Heart left ventricle (tissue), 16 donors: ENCODE measurements around the gene TSC22D1. TPM values are rescaled to one million over a fixed set of nuclear protein-coding genes. Genes with fewer than 3 reads are reported as not detected.
A peak's percentile ranks its signal among the peaks of the same experiment; 100 is the strongest.

ENCODE experiments used
- ATAC-seq, 4 donors: fragments of 200-7000 bp; cut with Tn5 transposase; one replicate each; pipeline ENCODE4 v1.9.1; 2020 to 2022; ENCODE audit warnings: moderate library complexity in 4 of 4, mild to moderate bottlenecking in 3 of 4, moderate number of reproducible peaks in 1 of 4
- DNase-seq, 5 donors: peaks; one replicate each; pipeline ENCODE4 v3.0.0-alpha.2; 2020
- H3K27ac ChIP-seq, 12 donors: fragments of 200-600 bp; sonication (generic) in 4 of 12; one replicate each; pipeline versions ENCODE4 v1.5.0 to v1.8.0; 2016 to 2022; ENCODE audit warnings: mild to moderate bottlenecking in 2 of 12
- H3K27me3 ChIP-seq, 9 donors: fragments of 200-600 bp; sonication (generic) in 2 of 9; one replicate each; pipeline versions ENCODE4 v1.5.1 to v1.8.0; 2016 to 2022; ENCODE audit warnings: mild to moderate bottlenecking in 3 of 9
- H3K36me3 ChIP-seq, 9 donors: fragments of 200-600 bp; sonication (generic) in 2 of 9; one replicate each; pipeline versions ENCODE4 v1.5.0 to v1.8.0; 2018 to 2022; ENCODE audit warnings: mild to moderate bottlenecking in 2 of 9
- H3K4me1 ChIP-seq, 12 donors: fragments of 200-600 bp; sonication (generic) in 4 of 12; one replicate each; pipeline versions ENCODE4 v1.5.0 to v1.8.0; 2016 to 2022; ENCODE audit warnings: mild to moderate bottlenecking in 3 of 12
- H3K4me3 ChIP-seq, 12 donors: fragments of 200-600 bp; sonication (generic) in 4 of 12; one replicate each; pipeline versions ENCODE4 v1.5.0 to v1.8.0; 2017 to 2022; ENCODE audit warnings: mild to moderate bottlenecking in 9 of 12, moderate library complexity in 4 of 12
- H3K9me3 ChIP-seq, 12 donors: fragments of 200-600 bp; sonication (generic) in 4 of 12; one replicate each; pipeline versions ENCODE4 v1.5.0 to v1.8.0; 2016 to 2022; ENCODE audit warnings: mild to moderate bottlenecking in 1 of 12
- POLR2A ChIP-seq, 2 donors: fragments of 450-650 bp; IDR thresholded peaks; one replicate each; pipeline ENCODE4 v1.6.1; 2017; ENCODE audit warnings: antibody characterized with exemption in 2 of 2, mild to moderate bottlenecking in 2 of 2, moderate library complexity in 2 of 2
- WGBS, 4 donors: extraction: QIAGEN DNeasy Blood & Tissue Kit in 2 of 4; methylation state at CpG; one replicate each; pipeline versions ENCODE4 v1.1.5 to v1.1.7; 2013 to 2018; 5-methylcytosine and 5-hydroxymethylcytosine counted together
- intact Hi-C, 10 donors: fragments of 100-400 bp; cut with DNase I; formaldehyde crosslinking; loops; one replicate each; pipeline versions ENCODE4 v1.11.1 to v1.14.2; 2022
- polyA plus RNA-seq, 2 donors: library from polyadenylated mRNA; stranded (reverse); fragments of 200-250 nt; gene quantifications; one replicate each; pipeline ENCODE4 v1.2.3, GENCODE V29; 2013
- total RNA-seq, 9 donors: library from RNA; depleted of rRNA in 2 of 9; stranded (reverse); fragments of >200 nt in 2 of 9; fragmentation: NEBNext Ultra II Directional in 3 of 9; extraction: Animal tissue kit (Norgen Biotek cat#: 25700) in 3 of 9; gene quantifications; one replicate each; pipeline versions ENCODE4 v1.1.0 to v1.2.4, GENCODE V29; 2016 to 2023
- TF ChIP-seq, protein P1 (sequence below), 12 donors: fragments of 200-600 bp; sonication (generic) in 4 of 12; IDR thresholded peaks; one replicate each; pipeline versions ENCODE4 v1.5.0 to v1.8.0; 2018 to 2022; ENCODE audit warnings: antibody characterized with exemption in 12 of 12, mild to moderate bottlenecking in 5 of 12
- donor health status: ischemic (EF 13 %, LVEDD 7.1; RV severe dilation, severe dysfunction).
- donor health status: healthy with polysubstance abuse.
- donor health status: DM: no; HTN: yes; CAD: no.
- donor health status: DM: no; HTN: no; CAD: no.
- donor health status: ischemic (EF 25% LVEDD 6.9; RV normal size, moderate dysfunction).
- donor health status: ischemic (EF 25% LVEDD 5.7; RV mildly dilated, moderate dysfunction).
- donor health status: healthy.
- donor health status: DM: yes; HTN: yes; CAD: no.
- donor health status: ischemic (EF 35%, LVEDD 5.7; RV mildly dilated, moderate dysfunction).
- donor health status: nonischemic (EF 11% LVEDD 7.7; RV severe dilation, severe dysfunction).
- donor health status: DM: yes; HTN: yes; CAD: no.
- donor health status: PGD.
- donor health status: ischemic (EF 29% LVEDD 5.4; RV normal size, mild dysfunction).
- donor health status: nonischemic (EF 23%, LVEDD 6.1; RV moderate dilation, normal function).

The TSC22D1 gene
- total and polyA plus RNA-seq, 11 donors, result 61.0 to 166 (median 125) TPM

DNA sequence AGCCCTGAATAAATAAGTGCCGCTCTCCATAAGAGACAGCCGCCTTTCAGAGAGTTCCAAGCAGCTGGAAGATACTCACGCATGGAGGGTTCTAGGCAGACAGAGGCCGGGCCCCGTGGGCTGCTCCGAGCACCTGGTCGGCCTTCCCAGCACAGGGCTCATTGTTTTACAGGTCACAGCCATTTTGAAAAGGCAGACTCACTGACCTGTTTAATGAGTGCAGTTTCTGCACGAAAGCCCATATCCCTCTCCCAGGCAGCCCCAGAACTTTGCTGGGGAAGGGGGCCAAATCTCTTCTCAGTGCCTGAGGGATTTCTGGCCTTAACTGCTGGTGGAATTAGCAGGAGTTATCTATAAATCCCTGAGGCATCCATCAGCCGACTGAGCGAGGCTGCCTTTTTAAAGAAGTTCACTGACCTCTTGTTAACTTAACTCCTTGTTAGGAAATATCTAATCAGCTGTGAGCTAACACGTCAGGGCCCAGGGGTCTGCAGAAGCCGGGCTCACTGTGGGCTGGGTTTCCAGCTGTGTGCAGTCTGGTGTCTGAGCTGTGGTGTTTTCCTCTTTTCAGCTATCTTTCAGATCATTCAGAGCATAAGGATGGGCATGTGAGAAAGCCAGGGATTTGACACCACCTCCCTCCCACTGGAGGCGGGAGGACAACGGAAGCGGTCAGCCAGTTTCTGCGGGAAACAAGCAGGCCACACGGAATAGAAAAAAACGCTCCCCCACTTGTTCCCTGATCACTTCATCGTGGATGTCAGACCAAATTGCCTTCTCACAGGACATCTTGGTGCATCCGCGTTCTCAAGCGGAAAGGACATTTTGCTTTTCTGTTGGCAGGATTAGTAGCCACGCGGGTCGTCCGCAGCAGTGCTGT lies 179.2 kb downstream of the TSC22D1 start:
- WGBS, 4 donors, result 53 to 68% (median 61%) methylated on average over 19 to 26 of the region's 26 CpGs
- peak overlapping the region in 10 of 12 donors; percentile 1 to 60 (median 26) for H3K27ac ChIP-seq
- intact Hi-C loops, result no loop called here

DNA sequence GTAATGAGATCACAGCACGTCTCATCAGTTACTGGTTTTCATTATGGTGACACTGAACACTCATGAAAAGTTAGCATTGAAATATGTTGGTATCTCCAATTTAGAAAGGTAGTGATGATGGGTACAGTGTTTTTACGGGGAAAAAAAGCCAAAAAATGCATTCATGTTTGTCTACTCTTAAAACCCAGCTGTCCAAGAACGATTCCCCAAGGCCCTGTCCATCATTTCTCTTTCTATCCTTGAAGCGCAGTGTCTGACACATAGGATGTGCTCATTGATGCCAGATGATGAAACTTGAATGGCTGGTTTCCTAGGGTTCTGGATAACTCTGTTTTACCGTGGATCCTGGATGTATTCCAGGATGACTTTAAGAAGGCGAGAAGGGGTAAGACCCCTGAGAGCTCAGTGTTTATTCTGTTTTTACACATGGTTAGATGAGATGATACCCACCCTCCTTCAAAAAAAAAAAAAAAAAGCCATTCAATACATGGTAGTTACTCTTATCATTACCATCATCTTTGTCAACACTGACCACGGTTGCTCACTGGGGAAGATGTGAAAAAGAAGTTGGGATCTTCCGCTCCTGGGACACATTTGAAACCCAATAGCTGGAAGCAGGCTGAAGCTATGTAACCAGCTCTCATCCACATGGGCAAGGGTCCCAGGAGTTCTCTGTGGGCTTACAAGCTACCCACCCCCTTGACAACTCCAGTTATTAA lies 180.0 kb downstream of the TSC22D1 start:
- H3K27me3 ChIP-seq, result no peaks in the 10 kb centered on the region
- DNase-seq, result no peak
- no peak overlapping the region for H3K4me3 ChIP-seq
- no peak for TF ChIP-seq POLR2A (IDR thresholded peaks at IDR 0.05)
- TF ChIP-seq, protein P1, sequence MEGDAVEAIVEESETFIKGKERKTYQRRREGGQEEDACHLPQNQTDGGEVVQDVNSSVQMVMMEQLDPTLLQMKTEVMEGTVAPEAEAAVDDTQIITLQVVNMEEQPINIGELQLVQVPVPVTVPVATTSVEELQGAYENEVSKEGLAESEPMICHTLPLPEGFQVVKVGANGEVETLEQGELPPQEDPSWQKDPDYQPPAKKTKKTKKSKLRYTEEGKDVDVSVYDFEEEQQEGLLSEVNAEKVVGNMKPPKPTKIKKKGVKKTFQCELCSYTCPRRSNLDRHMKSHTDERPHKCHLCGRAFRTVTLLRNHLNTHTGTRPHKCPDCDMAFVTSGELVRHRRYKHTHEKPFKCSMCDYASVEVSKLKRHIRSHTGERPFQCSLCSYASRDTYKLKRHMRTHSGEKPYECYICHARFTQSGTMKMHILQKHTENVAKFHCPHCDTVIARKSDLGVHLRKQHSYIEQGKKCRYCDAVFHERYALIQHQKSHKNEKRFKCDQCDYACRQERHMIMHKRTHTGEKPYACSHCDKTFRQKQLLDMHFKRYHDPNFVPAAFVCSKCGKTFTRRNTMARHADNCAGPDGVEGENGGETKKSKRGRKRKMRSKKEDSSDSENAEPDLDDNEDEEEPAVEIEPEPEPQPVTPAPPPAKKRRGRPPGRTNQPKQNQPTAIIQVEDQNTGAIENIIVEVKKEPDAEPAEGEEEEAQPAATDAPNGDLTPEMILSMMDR (IDR thresholded peaks at IDR 0.05), result no peak
- H3K9me3 ChIP-seq, result no peaks in the 10 kb centered on the region
- intact Hi-C loops, result no loop called here
- H3K27ac ChIP-seq, result peak overlapping the region in 4 of 12 donors; percentile 21 to 60 (median 40)
- H3K4me1 ChIP-seq, result peaks cover 0 to 19% (median 0%) of the 10 kb centered on the region in 12 donors
- ATAC-seq, result no peak
- no peaks in the 10 kb centered on the region for H3K36me3 ChIP-seq
- WGBS, 4 donors, result 86 to 91% (median 88%) methylated on average over 8 of the region's 8 CpGs

More for the DNA sequence above, 179.2 kb downstream of the TSC22D1 start:
- DNase-seq (peak in 3 of 5 donors; percentile 38 to 62 (median 43)), ATAC-seq (peak; percentile 62 to 83 (median 74))
- no peaks in the 10 kb centered on the region for H3K27me3 ChIP-seq
- peaks cover 0 to 19% (median 0%) of the 10 kb centered on the region in 12 donors for H3K4me1 ChIP-seq
- peak overlapping the region in 4 of 12 donors; percentile 22 to 28 (median 27) for H3K4me3 ChIP-seq
- H3K36me3 ChIP-seq, result no peaks in the 10 kb centered on the region
- TF ChIP-seq POLR2A (IDR thresholded peaks at IDR 0.05), result no peak
- TF ChIP-seq, protein P1 (IDR thresholded peaks at IDR 0.05), result no peak
- no peaks in the 10 kb centered on the region for H3K9me3 ChIP-seq

DNA sequence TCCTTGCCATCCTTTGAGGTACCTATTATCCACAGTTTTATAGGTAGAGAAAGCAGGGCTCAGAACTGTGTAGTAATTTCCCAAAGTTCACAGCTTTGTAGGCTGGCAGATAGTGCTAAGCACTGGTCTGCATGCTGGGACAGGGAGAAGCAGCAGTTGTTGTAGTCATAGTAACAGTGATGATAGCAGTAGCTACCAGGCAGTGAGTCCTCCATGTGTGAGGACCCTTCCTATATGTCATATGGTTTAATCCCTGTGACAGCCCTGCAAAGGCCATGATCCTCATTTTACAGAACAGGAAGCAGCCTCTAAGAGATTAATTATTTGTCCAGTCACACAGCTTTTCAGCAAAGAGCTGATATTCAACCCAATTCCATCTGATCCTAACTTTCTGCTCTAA lies 181.5 kb downstream of the TSC22D1 start:
- Histone ChIP-seq H3K36me3 (no peaks in the 10 kb centered on the region), H3K27me3 (no peaks in the 10 kb centered on the region), H3K4me1 (peaks cover 0 to 19% (median 0%) of the 10 kb centered on the region in 12 donors), H3K9me3 (no peaks in the 10 kb centered on the region), H3K27ac (no peak overlapping the region), H3K4me3 (no peak overlapping the region)
- DNase-seq (no peak), ATAC-seq (no peak)
- TF ChIP-seq, protein P1 (IDR thresholded peaks at IDR 0.05), result no peak
- TF ChIP-seq POLR2A (IDR thresholded peaks at IDR 0.05), result no peak
- intact Hi-C loops, result loop anchor here in 3 of 10 donors (5.0 kb wide), 2 partner anchors 33 to 38 kb away; no protein-coding TSS in a partner anchor

DNA sequence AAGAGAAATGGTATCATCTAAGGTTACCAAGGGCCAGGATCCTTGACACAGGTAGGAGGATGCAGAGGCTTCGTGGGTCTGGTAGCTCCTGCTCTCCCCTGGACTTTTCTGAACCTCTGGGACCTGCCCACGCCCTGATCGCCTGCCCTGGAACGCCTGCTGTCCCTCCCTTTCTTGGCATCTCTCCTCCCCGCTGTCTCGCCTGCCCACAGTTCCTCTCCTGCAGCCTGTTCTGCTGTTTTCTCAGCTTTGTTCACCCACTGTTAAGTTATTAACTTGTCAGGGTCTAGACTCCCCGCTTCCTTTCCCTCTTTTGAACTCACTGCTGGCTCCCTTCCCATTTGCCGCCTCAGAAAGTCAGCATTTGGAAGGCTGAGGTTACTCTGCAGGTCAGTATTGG lies 182.7 kb downstream of the TSC22D1 start:
- ATAC-seq (no peak), DNase-seq (no peak)
- Histone ChIP-seq H3K27me3 (no peaks in the 10 kb centered on the region), H3K9me3 (no peaks in the 10 kb centered on the region), H3K4me3 (no peak overlapping the region), H3K4me1 (peaks cover 0 to 19% (median 4%) of the 10 kb centered on the region in 12 donors), H3K27ac (no peak overlapping the region), H3K36me3 (no peaks in the 10 kb centered on the region)
- intact Hi-C loops, result loop anchor here in 3 of 10 donors (5.0 kb wide), 2 partner anchors 34 to 39 kb away; no protein-coding TSS in a partner anchor
- WGBS, 4 donors, result 52 to 62% (median 55%) methylated on average over 8 of the region's 8 CpGs
- TF ChIP-seq, protein P1 (IDR thresholded peaks at IDR 0.05), result no peak
- TF ChIP-seq POLR2A (IDR thresholded peaks at IDR 0.05), result no peak
